Measurements from ENCODE around the gene KIRREL2. TPM values are rescaled to one million over a fixed set of nuclear protein-coding genes. Genes with fewer than 3 reads are reported as not detected.

The KIRREL2 gene
- polyA plus RNA-seq, 3 donors: not detected

DNA sequence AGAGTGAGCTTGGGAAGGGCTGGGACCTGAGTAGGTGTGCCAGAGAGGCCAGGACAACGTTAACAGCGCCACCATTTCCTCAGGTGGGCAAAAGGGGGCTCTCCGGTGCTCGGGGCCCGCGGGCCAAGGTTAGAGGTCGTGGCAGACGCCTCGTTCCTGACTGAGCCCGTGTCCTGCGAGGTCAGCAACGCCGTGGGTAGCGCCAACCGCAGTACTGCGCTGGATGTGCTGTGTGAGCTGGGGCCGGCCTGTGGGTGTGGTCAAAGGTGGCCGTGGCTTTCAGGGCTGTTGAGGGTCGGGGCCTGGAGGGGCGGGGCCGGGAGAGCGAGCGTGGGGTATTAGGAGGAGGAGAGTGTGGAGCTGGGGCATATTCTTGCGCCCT lies 3.7 kb downstream of the KIRREL2 start:
- intact Hi-C loops (cut with micrococcal nuclease): no loop called here

DNA sequence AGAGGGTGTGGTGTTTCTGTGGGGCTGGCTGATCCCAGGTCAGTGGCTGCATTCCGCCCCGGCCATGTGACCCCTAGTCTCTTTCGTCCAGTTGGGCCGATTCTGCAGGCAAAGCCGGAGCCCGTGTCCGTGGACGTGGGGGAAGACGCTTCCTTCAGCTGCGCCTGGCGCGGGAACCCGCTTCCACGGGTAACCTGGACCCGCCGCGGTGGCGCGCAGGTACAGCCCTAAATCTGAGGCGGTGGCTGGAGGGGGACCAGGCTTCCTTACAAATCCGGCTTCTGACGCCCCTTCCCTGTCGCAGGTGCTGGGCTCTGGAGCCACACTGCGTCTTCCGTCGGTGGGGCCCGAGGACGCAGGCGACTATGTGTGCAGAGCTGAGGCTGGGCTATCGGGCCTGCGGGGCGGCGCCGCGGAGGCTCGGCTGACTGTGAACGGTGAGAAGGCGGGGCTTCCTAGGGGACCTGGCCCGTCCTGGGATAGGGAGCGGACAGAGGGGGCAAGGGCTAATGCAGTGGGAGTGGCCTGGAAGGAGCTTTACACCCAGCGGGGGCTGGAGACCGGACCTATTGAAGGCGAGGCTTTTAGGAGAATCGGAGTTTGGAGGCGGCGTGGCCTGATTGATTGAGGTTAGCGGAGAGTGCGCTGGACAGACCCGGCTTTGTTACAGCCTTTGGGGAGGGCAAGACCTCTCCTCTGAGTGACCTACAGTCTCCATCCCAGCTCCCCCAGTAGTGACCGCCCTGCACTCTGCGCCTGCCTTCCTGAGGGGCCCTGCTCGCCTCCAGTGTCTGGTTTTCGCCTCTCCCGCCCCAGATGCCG lies 4.3 kb downstream of the KIRREL2 start:
- no peaks in the 10 kb centered on the region for H3K36me3 ChIP-seq (replicated peaks in 1 of 2; ENCODE audit: control insufficient read depth in 1 of 2, insufficient read depth in 2 of 2, low read length in 2 of 2)
- peak overlapping the region in 1 of 2 donors; percentile 78 for H3K4me3 Mint-ChIP-seq
- peaks cover 0 to 19% (median 7%) of the 10 kb centered on the region in 7 donors for H3K9me3 Mint-ChIP-seq
- peaks cover 0 to 9% of the 10 kb centered on the region in 2 donors for H3K9me3 ChIP-seq (replicated peaks in 1 of 2; ENCODE audit: control insufficient read depth in 1 of 2, insufficient read depth in 1 of 2, low read length in 2 of 2)
- peaks cover 21 to 74% of the 10 kb centered on the region in 2 donors for H3K27me3 ChIP-seq (ENCODE audit: control insufficient read depth in 2 of 2, insufficient read depth in 2 of 2, low read length in 2 of 2)
- no peak overlapping the region for H3K27ac ChIP-seq (ENCODE audit: low read depth in 1 of 2, low read length in 2 of 2)
- no peak overlapping the region for H3K4me2 ChIP-seq (replicated peaks; ENCODE audit: extremely low read depth, low read length, poor library complexity, severe bottlenecking)
- H3K27me3 Mint-ChIP-seq (ENCODE audit: low read depth in 3 of 3): peaks cover 66 to 99% (median 75%) of the 10 kb centered on the region in 3 donors
- H3K27ac Mint-ChIP-seq: no peak overlapping the region
- H4K20me1 ChIP-seq (ENCODE audit: insufficient read depth, low read length): no peaks in the 10 kb centered on the region
- H3K4me1 Mint-ChIP-seq: peaks cover 6% of the 10 kb centered on the region
- no peak overlapping the region for H3K9ac ChIP-seq (ENCODE audit: insufficient read depth, low read length, poor library complexity, severe bottlenecking)
- no peaks in the 10 kb centered on the region for H3K79me2 ChIP-seq (ENCODE audit: insufficient read depth, low read length)
- H3K4me3 ChIP-seq (replicated peaks in 1 of 3; ENCODE audit: low read depth in 2 of 3, low read length in 3 of 3): no peak overlapping the region
- WGBS (ENCODE audit: insufficient coverage): 9% methylated on average over 52 of the region's 55 CpGs
- H2AFZ ChIP-seq (ENCODE audit: insufficient read depth, low read depth, low read length, poor library complexity, severe bottlenecking): no peak overlapping the region
- TF ChIP-seq, protein P1, sequence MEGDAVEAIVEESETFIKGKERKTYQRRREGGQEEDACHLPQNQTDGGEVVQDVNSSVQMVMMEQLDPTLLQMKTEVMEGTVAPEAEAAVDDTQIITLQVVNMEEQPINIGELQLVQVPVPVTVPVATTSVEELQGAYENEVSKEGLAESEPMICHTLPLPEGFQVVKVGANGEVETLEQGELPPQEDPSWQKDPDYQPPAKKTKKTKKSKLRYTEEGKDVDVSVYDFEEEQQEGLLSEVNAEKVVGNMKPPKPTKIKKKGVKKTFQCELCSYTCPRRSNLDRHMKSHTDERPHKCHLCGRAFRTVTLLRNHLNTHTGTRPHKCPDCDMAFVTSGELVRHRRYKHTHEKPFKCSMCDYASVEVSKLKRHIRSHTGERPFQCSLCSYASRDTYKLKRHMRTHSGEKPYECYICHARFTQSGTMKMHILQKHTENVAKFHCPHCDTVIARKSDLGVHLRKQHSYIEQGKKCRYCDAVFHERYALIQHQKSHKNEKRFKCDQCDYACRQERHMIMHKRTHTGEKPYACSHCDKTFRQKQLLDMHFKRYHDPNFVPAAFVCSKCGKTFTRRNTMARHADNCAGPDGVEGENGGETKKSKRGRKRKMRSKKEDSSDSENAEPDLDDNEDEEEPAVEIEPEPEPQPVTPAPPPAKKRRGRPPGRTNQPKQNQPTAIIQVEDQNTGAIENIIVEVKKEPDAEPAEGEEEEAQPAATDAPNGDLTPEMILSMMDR (IDR thresholded peaks at IDR 0.05): no peak
- peaks cover 5 to 13% of the 10 kb centered on the region in 2 donors for H3K4me1 ChIP-seq (ENCODE audit: control insufficient read depth in 1 of 2, insufficient read depth in 2 of 2, low read length in 2 of 2)
- no peak for DNase-seq
- intact Hi-C loops (cut with micrococcal nuclease): no loop called here
- H3K36me3 Mint-ChIP-seq: no peaks in the 10 kb centered on the region

More for the DNA sequence above, 3.7 kb downstream of the KIRREL2 start:
- no peaks in the 10 kb centered on the region for H4K20me1 ChIP-seq (ENCODE audit: insufficient read depth, low read length)
- H3K9me3 ChIP-seq (replicated peaks in 1 of 2; ENCODE audit: control insufficient read depth in 1 of 2, insufficient read depth in 1 of 2, low read length in 2 of 2): peaks cover 0 to 13% of the 10 kb centered on the region in 2 donors
- no peak for DNase-seq
- TF ChIP-seq, protein P1 (IDR thresholded peaks at IDR 0.05): no peak
- H3K27me3 Mint-ChIP-seq (ENCODE audit: low read depth in 3 of 3): peaks cover 69 to 99% (median 76%) of the 10 kb centered on the region in 3 donors
- H3K4me3 Mint-ChIP-seq: peak overlapping the region in 1 of 2 donors; percentile 78
- H3K79me2 ChIP-seq (ENCODE audit: insufficient read depth, low read length): no peaks in the 10 kb centered on the region
- no peaks in the 10 kb centered on the region for H3K36me3 ChIP-seq (replicated peaks in 1 of 2; ENCODE audit: control insufficient read depth in 1 of 2, insufficient read depth in 2 of 2, low read length in 2 of 2)
- peaks cover 6% of the 10 kb centered on the region for H3K4me1 Mint-ChIP-seq
- H3K4me3 ChIP-seq (replicated peaks in 1 of 3; ENCODE audit: low read depth in 2 of 3, low read length in 3 of 3): no peak overlapping the region
- no peak overlapping the region for H3K9ac ChIP-seq (ENCODE audit: insufficient read depth, low read length, poor library complexity, severe bottlenecking)
- no peak overlapping the region for H3K27ac ChIP-seq (ENCODE audit: low read depth in 1 of 2, low read length in 2 of 2)
- 14% methylated on average over 24 of the region's 24 CpGs for WGBS (ENCODE audit: insufficient coverage)
- no peak overlapping the region for H3K27ac Mint-ChIP-seq
- peaks cover 5 to 14% of the 10 kb centered on the region in 2 donors for H3K4me1 ChIP-seq (ENCODE audit: control insufficient read depth in 1 of 2, insufficient read depth in 2 of 2, low read length in 2 of 2)
- no peak overlapping the region for H3K4me2 ChIP-seq (replicated peaks; ENCODE audit: extremely low read depth, low read length, poor library complexity, severe bottlenecking)
- peaks cover 27 to 78% of the 10 kb centered on the region in 2 donors for H3K27me3 ChIP-seq (ENCODE audit: control insufficient read depth in 2 of 2, insufficient read depth in 2 of 2, low read length in 2 of 2)
- H3K36me3 Mint-ChIP-seq: no peaks in the 10 kb centered on the region
- H3K9me3 Mint-ChIP-seq: peaks cover 0 to 24% (median 7%) of the 10 kb centered on the region in 7 donors
- no peak overlapping the region for H2AFZ ChIP-seq (ENCODE audit: insufficient read depth, low read depth, low read length, poor library complexity, severe bottlenecking)

Measured in CD14-positive monocyte (primary cell).